PC-9 (cell line): ENCODE results near the gene F11. TPM values are rescaled to one million over a fixed set of nuclear protein-coding genes. Genes with fewer than 3 reads are reported as not detected.

Experiments used
- BruUV-seq: library from RNA; stranded (reverse); fragments of 400-500 nt; replicated peaks from 2 replicates; lab custom pipeline; 2021; lab: Mats Ljungman, UMichigan
- CTCF ChIA-PET: fragments of 300-600 bp; sonication (Branson Sonifier 250); formaldehyde crosslinking; loops from one replicate; lab custom pipeline; 2022; ENCODE audit warnings: antibody characterized with exemption; lab: Charles Lee
- POLR2A ChIA-PET: fragments of 300-600 bp; sonication (Branson Sonifier 250); formaldehyde crosslinking; loops from one replicate; lab custom pipeline; 2022; ENCODE audit warnings: antibody characterized with exemption; ENCODE audit not compliant: unreplicated experiment; lab: Charles Lee
- DNase-seq, 2 experiments: peaks; one replicate each; pipeline versions ENCODE4 v3.0.0 to v3.0.0-alpha.2; 2015 to 2022; ENCODE audit warnings: mixed read lengths in 1 of 2
- H2AFZ ChIP-seq: fragments of 200-600 bp; sonication (generic); 2 replicates; pipeline ENCODE4 v1.8.1; 2017; ENCODE audit warnings: antibody characterized with exemption
- H3F3A ChIP-seq: fragments of 200-600 bp; sonication (generic); 2 replicates; pipeline ENCODE4 v1.8.1; 2017; ENCODE audit warnings: antibody characterized with exemption, mild to moderate bottlenecking, low read depth; ENCODE audit not compliant: insufficient read depth
- H3K27ac ChIP-seq: fragments of 200-600 bp; sonication (generic); 2 replicates; pipeline ENCODE4 v1.6.1; 2016; ENCODE audit warnings: mixed run types
- H3K27me3 ChIP-seq: fragments of 200-600 bp; sonication (generic); 2 replicates; pipeline ENCODE4 v1.6.1; 2016; ENCODE audit warnings: low read depth, mixed run types; ENCODE audit not compliant: insufficient read depth
- H3K36me3 ChIP-seq: fragments of 200-600 bp; sonication (generic); 2 replicates; pipeline ENCODE4 v1.6.1; 2016; ENCODE audit warnings: low read depth, mixed run types
- H3K4me1 ChIP-seq: fragments of 200-600 bp; sonication (generic); replicated peaks from 2 replicates; pipeline ENCODE4 v1.6.1; 2016; ENCODE audit warnings: mixed run types; ENCODE audit not compliant: insufficient read depth
- H3K4me2 ChIP-seq: fragments of 200-600 bp; sonication (generic); 2 replicates; pipeline ENCODE4 v1.6.1; 2017; ENCODE audit warnings: mixed run types
- H3K4me3 ChIP-seq: fragments of 200-600 bp; sonication (generic); 2 replicates; pipeline ENCODE4 v1.6.1; 2016; ENCODE audit warnings: mixed run types
- H3K79me2 ChIP-seq: fragments of 200-600 bp; sonication (generic); 2 replicates; pipeline ENCODE4 v1.6.1; 2017; ENCODE audit warnings: low read depth, mixed run types
- H3K9me2 ChIP-seq: fragments of 200-600 bp; sonication (generic); 2 replicates; pipeline ENCODE4 v1.8.1; 2017; ENCODE audit warnings: mild to moderate bottlenecking; ENCODE audit not compliant: insufficient read depth
- H3K9me3 ChIP-seq: fragments of 200-600 bp; sonication (generic); 2 replicates; pipeline ENCODE4 v1.8.1; 2016; ENCODE audit warnings: low read depth; ENCODE audit not compliant: insufficient read depth
- H4K20me1 ChIP-seq: fragments of 200-600 bp; sonication (generic); 2 replicates; pipeline ENCODE4 v1.8.1; 2017; ENCODE audit not compliant: insufficient read depth
- EZH2 ChIP-seq: fragments of 200-600 bp; sonication (generic); IDR thresholded peaks from 2 replicates; pipeline ENCODE4 v1.8.0; 2017; ENCODE audit warnings: antibody characterized with exemption, low read depth
- intact Hi-C: fragments of 100-400 bp; cut with micrococcal nuclease; formaldehyde crosslinking; loops from one replicate; pipeline ENCODE4 v1.10.0; 2022; ENCODE audit not compliant: unreplicated experiment
- total RNA-seq: library from RNA; stranded (reverse); gene quantifications from 2 replicates; pipeline ENCODE4 v1.2.3, GENCODE V29; 2021
- TF ChIP-seq, protein P1 (sequence below): fragments of 200-600 bp; sonication (generic); conservative IDR thresholded peaks from 2 replicates; pipeline ENCODE4 v1.6.1; 2017; ENCODE audit warnings: mixed run types, antibody characterized with exemption, mild to moderate bottlenecking, moderate library complexity

Gene F11
- total RNA-seq, 1 experiment from 2014 or later = not detected

DNA sequence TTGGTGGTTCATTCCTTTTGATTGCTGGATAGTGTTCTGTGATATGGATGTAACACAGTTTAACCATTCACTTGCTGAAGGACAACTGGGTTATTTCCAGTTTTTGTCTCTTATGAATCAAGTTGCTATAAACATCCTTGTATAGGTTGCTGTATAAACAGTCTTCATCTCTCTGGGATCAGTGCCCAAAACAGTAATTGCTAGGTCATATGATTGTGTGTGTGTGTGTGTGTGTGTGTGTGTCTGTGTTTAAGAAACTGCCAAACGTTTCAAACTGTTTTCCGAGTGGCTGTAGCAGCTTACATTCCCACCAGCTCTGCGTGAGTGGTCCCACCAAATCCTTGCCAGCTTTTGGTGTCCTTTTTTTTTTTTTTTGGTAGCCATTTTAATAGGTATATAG, 60.4 kb downstream of the F11 start:
- no peaks in the 10 kb centered on the region for H3K9me3 ChIP-seq
- H3K36me3 ChIP-seq = no peaks in the 10 kb centered on the region
- POLR2A ChIA-PET = no interaction called here
- no peak overlapping the region for H3K4me2 ChIP-seq
- H4K20me1 ChIP-seq = no peaks in the 10 kb centered on the region
- CTCF ChIA-PET = no interaction called here
- H3K27me3 ChIP-seq = peaks cover 34% of the 10 kb centered on the region; the same call in 1 of the 2 replicates
- TF ChIP-seq, protein P1, sequence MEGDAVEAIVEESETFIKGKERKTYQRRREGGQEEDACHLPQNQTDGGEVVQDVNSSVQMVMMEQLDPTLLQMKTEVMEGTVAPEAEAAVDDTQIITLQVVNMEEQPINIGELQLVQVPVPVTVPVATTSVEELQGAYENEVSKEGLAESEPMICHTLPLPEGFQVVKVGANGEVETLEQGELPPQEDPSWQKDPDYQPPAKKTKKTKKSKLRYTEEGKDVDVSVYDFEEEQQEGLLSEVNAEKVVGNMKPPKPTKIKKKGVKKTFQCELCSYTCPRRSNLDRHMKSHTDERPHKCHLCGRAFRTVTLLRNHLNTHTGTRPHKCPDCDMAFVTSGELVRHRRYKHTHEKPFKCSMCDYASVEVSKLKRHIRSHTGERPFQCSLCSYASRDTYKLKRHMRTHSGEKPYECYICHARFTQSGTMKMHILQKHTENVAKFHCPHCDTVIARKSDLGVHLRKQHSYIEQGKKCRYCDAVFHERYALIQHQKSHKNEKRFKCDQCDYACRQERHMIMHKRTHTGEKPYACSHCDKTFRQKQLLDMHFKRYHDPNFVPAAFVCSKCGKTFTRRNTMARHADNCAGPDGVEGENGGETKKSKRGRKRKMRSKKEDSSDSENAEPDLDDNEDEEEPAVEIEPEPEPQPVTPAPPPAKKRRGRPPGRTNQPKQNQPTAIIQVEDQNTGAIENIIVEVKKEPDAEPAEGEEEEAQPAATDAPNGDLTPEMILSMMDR = no peak
- no peak for TF ChIP-seq EZH2
- no TSS peak for BruUV-seq
- no peak overlapping the region for H3K4me3 ChIP-seq
- H3K27ac ChIP-seq = no peak overlapping the region
- H2AFZ ChIP-seq = no peak overlapping the region
- H3F3A ChIP-seq = no peaks in the 10 kb centered on the region
- no peaks in the 10 kb centered on the region for H3K79me2 ChIP-seq
- intact Hi-C loops = no loop called here
- no peaks in the 10 kb centered on the region for H3K9me2 ChIP-seq
- no peak for DNase-seq
- no peaks in the 10 kb centered on the region for H3K4me1 ChIP-seq

DNA sequence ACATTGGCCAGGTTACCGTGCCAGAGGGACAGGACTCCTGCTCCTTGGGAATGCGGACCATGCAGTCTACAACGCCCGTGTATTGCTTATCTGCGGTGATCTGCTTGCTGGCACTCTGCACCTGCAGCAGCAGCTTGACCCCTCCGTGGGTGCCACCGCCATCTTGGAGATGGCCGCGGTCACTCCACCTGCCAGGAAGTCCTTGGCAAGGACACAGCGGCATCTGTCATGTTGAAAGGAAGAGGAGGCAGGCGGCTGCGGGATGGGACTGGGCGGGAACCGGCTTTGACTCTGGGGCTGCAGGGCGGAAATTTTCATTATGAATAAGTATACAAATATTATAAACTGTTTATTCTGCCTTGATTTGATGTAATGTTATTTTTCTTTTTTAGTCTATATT, 63.4 kb downstream of the F11 start:
- TF ChIP-seq EZH2 = no peak
- TF ChIP-seq, protein P1 = no peak
- CTCF ChIA-PET = no interaction called here
- Histone ChIP-seq H3K79me2 (no peaks in the 10 kb centered on the region), H3K9me2 (no peaks in the 10 kb centered on the region), H3K27ac (no peak overlapping the region), H2AFZ (no peak overlapping the region), H3F3A (no peaks in the 10 kb centered on the region), H4K20me1 (no peaks in the 10 kb centered on the region), H3K4me1 (no peaks in the 10 kb centered on the region), H3K4me3 (no peak overlapping the region), H3K9me3 (no peaks in the 10 kb centered on the region), H3K4me2 (no peak overlapping the region), H3K27me3 (peaks cover 22% of the 10 kb centered on the region; the same call in 1 of the 2 replicates), H3K36me3 (no peaks in the 10 kb centered on the region)
- no peak for DNase-seq
- intact Hi-C loops = no loop called here
- BruUV-seq = no TSS peak
- POLR2A ChIA-PET = no interaction called here

DNA sequence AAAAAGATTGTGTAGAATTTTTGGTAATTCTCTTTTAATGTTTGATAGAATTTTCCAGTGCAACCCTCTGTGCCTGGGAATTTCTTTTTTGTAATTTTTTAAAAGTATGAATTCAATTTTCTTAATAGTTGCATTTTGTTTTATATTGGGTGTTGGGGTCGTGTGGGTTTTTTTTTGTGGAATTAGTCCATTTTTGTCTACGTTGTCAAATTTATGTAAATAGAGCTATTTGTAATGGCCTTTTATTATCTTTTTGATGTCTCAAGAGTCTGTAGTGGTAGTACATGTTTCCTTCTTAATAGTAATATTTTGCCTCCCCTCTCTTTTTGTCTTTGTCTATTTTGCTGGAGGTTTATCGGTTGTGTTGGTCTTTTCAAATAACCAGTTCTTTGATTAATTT, 64.4 kb downstream of the F11 start:
- POLR2A ChIA-PET = no interaction called here
- Histone ChIP-seq H3K27ac (no peak overlapping the region), H3F3A (no peaks in the 10 kb centered on the region), H3K4me1 (no peaks in the 10 kb centered on the region), H3K36me3 (no peaks in the 10 kb centered on the region), H4K20me1 (no peaks in the 10 kb centered on the region), H2AFZ (no peak overlapping the region), H3K9me2 (no peaks in the 10 kb centered on the region), H3K79me2 (no peaks in the 10 kb centered on the region), H3K27me3 (peaks cover 26% of the 10 kb centered on the region; the same call in 1 of the 2 replicates), H3K4me3 (no peak overlapping the region), H3K9me3 (no peaks in the 10 kb centered on the region), H3K4me2 (no peak overlapping the region)
- BruUV-seq = no TSS peak
- no peak for DNase-seq
- TF ChIP-seq, protein P1 = no peak
- no peak for TF ChIP-seq EZH2
- CTCF ChIA-PET = interaction anchor here (0.6 kb wide), 1 partner anchor 15 kb away, joined by 5 read pairs; no protein-coding TSS in a partner anchor
- intact Hi-C loops = no loop called here
